LoVo (cell line): ENCODE measurements around the gene PIGK.
A peak's percentile ranks its signal among the peaks of the same experiment; 100 is the strongest.

Source experiments
- DNase-seq: peaks from one replicate; pipeline ENCODE4 v3.0.0-alpha.2; 2016; ENCODE audit warnings: low spot score

Gene PIGK

GRCh38 chr1:77096496-77097255 is 122.6 kb downstream of the PIGK start:
- no peak for DNase-seq

GRCh38 chr1:77095236-77095635 is 124.0 kb downstream of the PIGK start:
- no peak for DNase-seq

GRCh38 chr1:77089756-77090155 is 129.5 kb downstream of the PIGK start:
- no peak for DNase-seq

- no peak for DNase-seq
Observed at GRCh38 chr1:77085109-77085508, 134.1 kb downstream of the PIGK start.

GRCh38 chr1:77084457-77084856 is 134.8 kb downstream of the PIGK start:
- no peak for DNase-seq

- DNase-seq = no peak
Observed at GRCh38 chr1:77081834-77082233, 137.4 kb downstream of the PIGK start.

GRCh38 chr1:77076759-77077158 is 142.5 kb downstream of the PIGK start:
- DNase-seq = no peak

- DNase-seq = peak; percentile 17
Observed at GRCh38 chr1:77068013-77068412, 151.2 kb downstream of the PIGK start.

GRCh38 chr1:77065693-77066342 is 153.4 kb downstream of the PIGK start:
- no peak for DNase-seq

- no peak for DNase-seq
Observed at GRCh38 chr1:77064246-77064645, 155.0 kb downstream of the PIGK start.

- no peak for DNase-seq
Observed at GRCh38 chr1:77063118-77063517, 156.1 kb downstream of the PIGK start.

- no peak for DNase-seq
Observed at GRCh38 chr1:77061162-77061561, 158.1 kb downstream of the PIGK start.

GRCh38 chr1:77060000-77060399 is 159.2 kb downstream of the PIGK start:
- no peak for DNase-seq

GRCh38 chr1:77057994-77058585 is 161.1 kb downstream of the PIGK start:
- DNase-seq = no peak

- DNase-seq = peak; percentile 41
Observed at GRCh38 chr1:77056525-77056924, 162.7 kb downstream of the PIGK start.

GRCh38 chr1:77051425-77051824 is 167.8 kb downstream of the PIGK start:
- no peak for DNase-seq

- DNase-seq = no peak
Observed at GRCh38 chr1:77048615-77049005, 170.6 kb downstream of the PIGK start.

GRCh38 chr1:77047978-77048614 is 171.1 kb downstream of the PIGK start:
- no peak for DNase-seq

- no peak for DNase-seq
Observed at GRCh38 chr1:77047575-77047974, 171.7 kb downstream of the PIGK start.

- no peak for DNase-seq
Observed at GRCh38 chr1:77044133-77044849, 174.9 kb downstream of the PIGK start.

GRCh38 chr1:77040826-77041225 is 178.4 kb downstream of the PIGK start:
- no peak for DNase-seq

GRCh38 chr1:77039739-77040138 is 179.5 kb downstream of the PIGK start:
- peak; percentile 47 for DNase-seq
